Activated B cell treated with CpG ODN at 0.5 μM for 24 hours (primary cell): ENCODE results near the gene SELENOP. TPM values are rescaled to one million over a fixed set of nuclear protein-coding genes. Genes with fewer than 3 reads are reported as not detected.

Experiments
- ATAC-seq: fragments of 200-7000 bp; cut with Tn5 transposase; one replicate; pipeline ENCODE4 v1.10.0; 2021; ENCODE audit warnings: low read depth, mild to moderate bottlenecking, moderate library complexity
- CTCF ChIA-PET: fragments of 350-600 bp; sonication (Branson Sonifier 250); formaldehyde crosslinking; loops from one replicate; lab custom pipeline; 2021; ENCODE audit warnings: antibody characterized with exemption; lab: Charles Lee
- POLR2A ChIA-PET: fragments of 350-600 bp; sonication (Branson Sonifier 250); formaldehyde crosslinking; loops from one replicate; lab custom pipeline; 2021; ENCODE audit warnings: antibody characterized with exemption; lab: Charles Lee
- DNase-seq: peaks from one replicate; pipeline ENCODE4 v3.0.0; 2022
- H3K27ac Mint-ChIP-seq: one replicate; pipeline ENCODE4 v1.8.0; 2020; ENCODE audit warnings: mixed read lengths
- H3K27me3 Mint-ChIP-seq: one replicate; pipeline ENCODE4 v1.8.0; 2021; ENCODE audit warnings: mixed read lengths
- H3K36me3 Mint-ChIP-seq: one replicate; pipeline ENCODE4 v1.8.0; 2021; ENCODE audit warnings: low read depth, mixed read lengths
- H3K4me1 Mint-ChIP-seq: one replicate; pipeline ENCODE4 v1.8.0; 2021; ENCODE audit warnings: mixed read lengths
- H3K4me3 Mint-ChIP-seq: one replicate; pipeline ENCODE4 v1.8.0; 2020; ENCODE audit warnings: mild to moderate bottlenecking, mixed read lengths
- H3K9me3 Mint-ChIP-seq: one replicate; pipeline ENCODE4 v1.8.0; 2020; ENCODE audit warnings: mixed read lengths
- intact Hi-C: fragments of 100-400 bp; cut with micrococcal nuclease; formaldehyde crosslinking; loops from one replicate; pipeline ENCODE4 v1.15.1; 2024
- total RNA-seq: library from RNA; stranded (reverse); gene quantifications from 2 replicates; pipeline ENCODE4 v1.2.3, GENCODE V29; 2022
- TF ChIP-seq, protein P1 (sequence below): fragments of 200-600 bp; IDR thresholded peaks from one replicate; pipeline ENCODE4 v1.8.0; 2022; ENCODE audit warnings: antibody characterized with exemption, mild to moderate bottlenecking

The SELENOP gene
- total RNA-seq, 1 donor from 2014 or later: not detected

DNA sequence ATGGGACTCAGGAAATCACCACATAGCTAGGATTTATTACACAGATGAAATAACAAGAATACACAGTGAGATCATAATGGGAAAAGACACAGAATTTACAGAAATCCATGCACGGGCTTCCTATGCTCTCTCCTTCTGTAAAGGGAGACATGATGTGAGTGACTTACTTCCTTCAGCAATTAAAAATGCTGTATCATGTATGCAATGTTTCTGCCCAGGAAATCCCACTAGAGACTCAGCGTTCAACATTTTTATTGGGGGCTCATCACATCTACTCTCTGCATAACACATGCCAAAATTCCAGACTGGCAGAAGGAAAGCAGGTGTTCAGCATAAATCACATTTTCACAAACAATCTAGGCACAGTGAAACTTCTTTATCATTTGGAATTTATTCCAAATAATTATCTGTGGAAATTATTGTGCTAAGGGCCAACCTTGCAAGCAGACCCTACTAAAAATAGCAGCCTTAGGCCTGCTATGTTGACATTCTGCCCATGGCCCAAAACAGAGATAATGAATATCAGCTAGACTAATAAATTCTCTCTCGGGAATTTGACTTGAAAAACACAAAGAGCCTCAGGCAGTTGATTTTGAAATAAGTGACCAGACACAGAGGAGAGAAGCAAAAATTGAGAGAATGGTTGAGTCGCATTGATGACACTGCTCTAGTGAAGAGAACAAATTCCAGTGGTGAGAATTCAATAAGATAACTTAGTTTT, 31.4 kb upstream of the SELENOP start:
- Mint-ChIP-seq H3K4me3 (no peak overlapping the region), H3K4me1 (no peaks in the 10 kb centered on the region), H3K36me3 (no peaks in the 10 kb centered on the region), H3K27ac (no peak overlapping the region), H3K27me3 (peaks cover 3% of the 10 kb centered on the region), H3K9me3 (no peaks in the 10 kb centered on the region)
- TF ChIP-seq, protein P1, sequence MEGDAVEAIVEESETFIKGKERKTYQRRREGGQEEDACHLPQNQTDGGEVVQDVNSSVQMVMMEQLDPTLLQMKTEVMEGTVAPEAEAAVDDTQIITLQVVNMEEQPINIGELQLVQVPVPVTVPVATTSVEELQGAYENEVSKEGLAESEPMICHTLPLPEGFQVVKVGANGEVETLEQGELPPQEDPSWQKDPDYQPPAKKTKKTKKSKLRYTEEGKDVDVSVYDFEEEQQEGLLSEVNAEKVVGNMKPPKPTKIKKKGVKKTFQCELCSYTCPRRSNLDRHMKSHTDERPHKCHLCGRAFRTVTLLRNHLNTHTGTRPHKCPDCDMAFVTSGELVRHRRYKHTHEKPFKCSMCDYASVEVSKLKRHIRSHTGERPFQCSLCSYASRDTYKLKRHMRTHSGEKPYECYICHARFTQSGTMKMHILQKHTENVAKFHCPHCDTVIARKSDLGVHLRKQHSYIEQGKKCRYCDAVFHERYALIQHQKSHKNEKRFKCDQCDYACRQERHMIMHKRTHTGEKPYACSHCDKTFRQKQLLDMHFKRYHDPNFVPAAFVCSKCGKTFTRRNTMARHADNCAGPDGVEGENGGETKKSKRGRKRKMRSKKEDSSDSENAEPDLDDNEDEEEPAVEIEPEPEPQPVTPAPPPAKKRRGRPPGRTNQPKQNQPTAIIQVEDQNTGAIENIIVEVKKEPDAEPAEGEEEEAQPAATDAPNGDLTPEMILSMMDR: no peak
- ATAC-seq: no peak
- DNase-seq: no peak
- CTCF ChIA-PET: no interaction called here
- intact Hi-C loops: no loop called here
- POLR2A ChIA-PET: no interaction called here

DNA sequence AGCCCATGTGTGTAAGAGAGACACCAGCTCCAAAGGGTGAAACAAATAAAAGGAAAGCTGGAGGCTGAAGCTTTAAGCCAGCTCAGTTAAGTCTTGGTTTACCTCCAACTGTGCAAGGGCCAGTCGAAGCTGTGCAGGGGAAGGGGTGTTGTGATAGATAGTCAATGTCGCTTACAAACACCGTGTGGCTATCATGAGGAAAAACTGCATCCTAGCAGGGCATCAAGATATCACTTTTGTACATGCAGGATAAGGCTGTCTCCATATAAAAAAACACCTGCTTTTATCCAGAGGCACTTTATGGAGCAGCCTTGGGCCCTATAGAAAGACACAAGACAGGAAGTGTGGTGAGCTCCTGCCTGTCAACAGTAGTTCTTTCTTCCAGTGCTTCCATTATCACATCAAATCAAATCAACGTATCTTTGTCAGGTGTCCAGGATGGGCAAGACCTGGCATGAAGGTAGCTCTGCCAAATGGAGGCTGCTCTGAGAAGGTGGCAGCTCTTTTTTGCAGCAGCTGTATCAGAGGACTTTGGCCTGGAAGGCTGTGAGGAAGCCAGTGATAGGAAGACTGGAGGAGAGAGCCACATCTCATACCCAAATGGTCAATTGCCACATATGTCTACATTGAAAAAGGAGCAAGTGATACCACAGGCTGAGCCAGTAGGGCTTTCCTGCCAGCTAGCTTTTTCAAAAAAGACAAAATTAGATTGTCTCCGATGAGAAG, 29.3 kb upstream of the SELENOP start:
- no peaks in the 10 kb centered on the region for H3K4me1 Mint-ChIP-seq
- CTCF ChIA-PET: no interaction called here

DNA sequence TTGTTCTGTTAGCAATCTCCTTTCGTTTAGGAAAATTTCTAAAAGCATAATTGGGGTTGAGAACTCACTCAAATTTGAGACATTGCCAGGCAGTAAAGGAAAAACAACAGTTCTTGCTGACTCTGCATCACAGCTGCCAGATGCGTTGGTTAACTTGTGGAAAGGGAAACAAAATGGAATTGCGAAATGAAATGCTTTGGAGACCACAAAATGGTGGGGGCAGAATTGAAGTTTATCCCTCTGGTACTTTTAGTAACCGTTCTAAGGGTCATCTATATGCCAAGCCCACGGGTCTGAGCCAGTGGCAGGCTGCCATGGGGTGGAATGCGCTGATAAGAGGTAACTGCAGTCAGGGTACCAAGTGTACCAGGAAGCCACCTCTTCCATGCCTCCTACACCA, 28.6 kb upstream of the SELENOP start:
- Mint-ChIP-seq H3K27me3 (peaks cover 5% of the 10 kb centered on the region), H3K36me3 (no peaks in the 10 kb centered on the region), H3K27ac (no peak overlapping the region), H3K9me3 (no peaks in the 10 kb centered on the region), H3K4me3 (no peak overlapping the region), H3K4me1 (no peaks in the 10 kb centered on the region)
- intact Hi-C loops: no loop called here
- CTCF ChIA-PET: no interaction called here
- DNase-seq (no peak), ATAC-seq (no peak)
- TF ChIP-seq, protein P1: no peak
- POLR2A ChIA-PET: no interaction called here

More for the DNA sequence above, 29.3 kb upstream of the SELENOP start:
- Mint-ChIP-seq H3K27me3 (peaks cover 5% of the 10 kb centered on the region), H3K9me3 (no peaks in the 10 kb centered on the region), H3K4me3 (no peak overlapping the region), H3K27ac (no peak overlapping the region), H3K36me3 (no peaks in the 10 kb centered on the region)
- DNase-seq: no peak
- no peak for ATAC-seq
- TF ChIP-seq, protein P1: no peak
- intact Hi-C loops: no loop called here
- POLR2A ChIA-PET: no interaction called here

DNA sequence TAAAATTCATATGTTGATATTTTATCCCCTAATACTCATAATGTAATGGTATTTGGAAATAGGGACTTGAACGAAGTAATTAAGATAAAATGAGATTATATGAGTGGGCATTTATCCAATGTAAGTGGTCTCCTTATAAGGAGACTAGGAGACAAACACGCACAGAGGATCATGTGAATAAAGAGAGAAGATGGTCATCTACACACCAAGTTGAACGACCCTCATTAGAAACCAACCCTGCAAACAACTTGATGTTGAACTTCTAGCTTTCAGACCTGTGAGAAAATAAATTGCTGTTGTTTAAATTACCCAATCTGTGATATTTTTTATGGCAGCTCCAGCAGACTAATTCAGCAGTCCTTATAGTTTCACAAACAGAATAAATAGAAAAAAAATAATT, 27.5 kb upstream of the SELENOP start:
- Mint-ChIP-seq H3K36me3 (no peaks in the 10 kb centered on the region), H3K9me3 (no peaks in the 10 kb centered on the region), H3K4me1 (no peaks in the 10 kb centered on the region), H3K27me3 (peaks cover 5% of the 10 kb centered on the region), H3K27ac (no peak overlapping the region), H3K4me3 (no peak overlapping the region)
- no peak for ATAC-seq
- TF ChIP-seq, protein P1: no peak
- intact Hi-C loops: no loop called here
- ChIA-PET CTCF (no interaction called here), POLR2A (no interaction called here)
- no peak for DNase-seq

DNA sequence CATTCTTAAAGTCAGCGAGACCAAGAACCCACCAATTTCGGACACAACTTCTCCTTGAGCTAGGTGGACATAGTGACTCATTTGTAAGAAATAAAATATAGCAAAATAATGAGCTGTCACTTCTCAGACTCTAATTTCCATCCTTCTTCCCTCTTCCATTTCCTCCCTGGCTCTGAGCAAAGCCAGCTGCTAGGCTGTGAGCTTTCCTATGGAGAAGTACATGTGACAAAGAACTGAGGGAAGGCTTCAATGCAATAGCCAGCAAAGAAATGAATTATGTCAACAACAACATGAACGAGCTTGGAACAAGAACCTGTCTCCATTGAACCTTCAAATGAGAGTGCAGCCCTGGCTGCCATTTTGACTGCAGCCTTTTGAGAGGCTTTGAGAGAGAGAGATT, 25.9 kb upstream of the SELENOP start:
- H3K36me3 Mint-ChIP-seq: no peaks in the 10 kb centered on the region
- intact Hi-C loops: no loop called here
- CTCF ChIA-PET: no interaction called here
- no peak overlapping the region for H3K27ac Mint-ChIP-seq
- H3K4me1 Mint-ChIP-seq: no peaks in the 10 kb centered on the region
- H3K9me3 Mint-ChIP-seq: no peaks in the 10 kb centered on the region
- DNase-seq: no peak
- no peak for ATAC-seq
- peaks cover 5% of the 10 kb centered on the region for H3K27me3 Mint-ChIP-seq
- POLR2A ChIA-PET: no interaction called here
- no peak overlapping the region for H3K4me3 Mint-ChIP-seq
- TF ChIP-seq, protein P1: no peak
